K562 (cell line): ENCODE measurements around the gene RER1. TPM values are rescaled to one million over a fixed set of nuclear protein-coding genes. Genes with fewer than 3 reads are reported as not detected.
A peak's percentile ranks its signal among the peaks of the same experiment; 100 is the strongest.

Source experiments
- ATAC-seq: fragments of 200-7000 bp; cut with Tn5 transposase; 3 replicates; pipeline ENCODE4 v1.9.1; 2020; ENCODE audit warnings: moderate library complexity
- BruUV-seq: library from RNA; stranded (reverse); fragments of 400-500 nt; replicated peaks from 2 replicates; lab custom pipeline; 2021; lab: Mats Ljungman, UMichigan
- CTCF ChIA-PET: fragments of 300-600 bp; formaldehyde crosslinking; extraction: SDS; loops from one replicate; lab custom pipeline; 2021; ENCODE audit warnings: low intra/inter-chr PET ratio; lab: Yijun Ruan, JAX
- POLR2A ChIA-PET: fragments of 300-600, 350-650 bp; sonication (Branson Sonifier 250); formaldehyde crosslinking; extraction: SDS; loops from one replicate; lab custom pipeline; 2021; ENCODE audit warnings: antibody characterized with exemption, inconsistent platforms; lab: Yijun Ruan, JAX
- DNase-seq, 4 experiments: peaks; one replicate each; pipeline versions ENCODE4 v3.0.0 to v3.0.0-alpha.2; 2011 to 2018; ENCODE audit warnings: low spot score in 3 of 4, mixed read lengths in 3 of 4; ENCODE audit errors: extremely low read depth in 1 of 4
- FAIRE-seq: peaks from 2 replicates; lab custom pipeline; 2011; peaks lifted over from hg19 to GRCh38; lab: Jason Lieb, UNC
- H2AFZ ChIP-seq: 2 replicates; pipeline ENCODE4 v1.6.0; 2011; ENCODE audit warnings: low read depth, low read length, control low read depth, inconsistent platforms
- H3K27ac ChIP-seq: fragments of 200-600 bp; 3 replicates; pipeline ENCODE4 v1.8.0; 2011; ENCODE audit warnings: low read depth, mild to moderate bottlenecking, control low read depth, inconsistent platforms, low read length, moderate library complexity, mixed read lengths; ENCODE audit errors: extremely low read depth
- H3K27me3 ChIP-seq, 2 experiments: fragments of 300-600 bp in 1 of 2; 2 replicates in 1 of 2; 3 replicates in 1 of 2; pipeline versions ENCODE4 v1.6.0 to v1.8.0; 2011; ENCODE audit warnings: inconsistent platforms in 2 of 2, low read length in 2 of 2, mild to moderate bottlenecking in 1 of 2, mixed read lengths in 1 of 2, moderate library complexity in 1 of 2; ENCODE audit not compliant: control insufficient read depth in 2 of 2, insufficient read depth in 2 of 2
- H3K36me3 ChIP-seq: fragments of 300-600 bp; 3 replicates; pipeline ENCODE4 v1.8.0; 2011; ENCODE audit warnings: mild to moderate bottlenecking, low read length, inconsistent platforms; ENCODE audit not compliant: control insufficient read depth, insufficient read depth
- H3K4me1 ChIP-seq, 2 experiments: fragments of 200-600 bp in 1 of 2; replicated peaks in 1 of 2; 2 replicates in 1 of 2; 3 replicates in 1 of 2; pipeline versions ENCODE4 v1.5.1 to v1.8.0; 2011; ENCODE audit warnings: inconsistent platforms in 2 of 2, low read length in 2 of 2, mild to moderate bottlenecking in 1 of 2, mixed read lengths in 1 of 2, moderate library complexity in 1 of 2; ENCODE audit not compliant: control insufficient read depth in 2 of 2, insufficient read depth in 2 of 2
- H3K4me2 ChIP-seq: 2 replicates; pipeline ENCODE4 v1.6.1; 2011; ENCODE audit warnings: low read length, control low read depth, inconsistent platforms, mixed read lengths; ENCODE audit not compliant: insufficient read depth
- H3K4me3 ChIP-seq: fragments of 200-600 bp; sonication (generic), shearing (Covaris generic); 2 replicates; pipeline ENCODE4 v1.5.1; 2016; ENCODE audit warnings: control low read depth, inconsistent platforms
- H3K79me2 ChIP-seq: fragments of 200-600 bp; 3 replicates; pipeline ENCODE4 v1.8.0; 2011; ENCODE audit warnings: low read length, inconsistent platforms; ENCODE audit not compliant: control insufficient read depth, insufficient read depth
- H3K9ac ChIP-seq, 2 experiments: 2 replicates each; pipeline versions ENCODE4 v1.6.0 to v1.6.1; 2011; ENCODE audit warnings: low read depth in 2 of 2, low read length in 2 of 2, control low read depth in 1 of 2, inconsistent platforms in 1 of 2, mild to moderate bottlenecking in 1 of 2, mixed read lengths in 1 of 2; ENCODE audit not compliant: insufficient read depth in 1 of 2
- H3K9me1 ChIP-seq: one replicate; pipeline ENCODE4 v1.6.0; 2011; ENCODE audit warnings: inconsistent platforms, mild to moderate bottlenecking, low read length, moderate library complexity; ENCODE audit not compliant: control insufficient read depth, insufficient read depth
- H3K9me3 ChIP-seq: replicated peaks from 2 replicates; pipeline ENCODE4 v1.5.1; 2011; ENCODE audit warnings: low read depth, low read length, inconsistent platforms; ENCODE audit not compliant: control insufficient read depth, insufficient read depth
- H4K20me1 ChIP-seq: replicated peaks from 2 replicates; pipeline ENCODE4 v1.6.1; 2011; ENCODE audit warnings: low read length, inconsistent platforms, mixed read lengths; ENCODE audit not compliant: control insufficient read depth, insufficient read depth
- CBX2 ChIP-seq: fragments of 200-600 bp; sonication (generic); IDR thresholded peaks from one replicate; pipeline ENCODE4 v1.6.1; 2012; ENCODE audit warnings: mild to moderate bottlenecking, low read length, inconsistent platforms; ENCODE audit not compliant: insufficient read depth, poor library complexity, severe bottlenecking
- CBX8 ChIP-seq: fragments of 200-600 bp; sonication (generic); IDR thresholded peaks from 2 replicates; pipeline ENCODE4 v1.6.1; 2012; ENCODE audit warnings: borderline replicate concordance, mixed run types, low read depth, mild to moderate bottlenecking, moderate library complexity, mixed read lengths, low read length, control low read depth, inconsistent platforms; ENCODE audit not compliant: poor library complexity, severe bottlenecking; ENCODE audit errors: extremely low read depth
- KLF13 ChIP-seq: fragments of 450-650 bp; IDR thresholded peaks from 2 replicates; pipeline ENCODE4 v1.6.1; 2016; ENCODE audit warnings: missing genetic modification characterization, low read depth, mild to moderate bottlenecking, missing compliant biosample characterization, moderate library complexity, borderline replicate concordance
- RBM15 ChIP-seq: fragments of 200-400 bp; formaldehyde crosslinking; IDR thresholded peaks from 2 replicates; pipeline ENCODE4 v1.6.1; 2018; ENCODE audit warnings: mild to moderate bottlenecking, low read length, moderate library complexity; ENCODE audit not compliant: insufficient read depth
- RERE ChIP-seq: sonication (generic); formaldehyde crosslinking; IDR thresholded peaks from 2 replicates; pipeline ENCODE4 v1.8.0; 2023; ENCODE audit warnings: missing genetic modification reagents, mild to moderate bottlenecking, borderline replicate concordance
- SAFB ChIP-seq: fragments of 200-400 bp; formaldehyde crosslinking; IDR thresholded peaks from 2 replicates; pipeline ENCODE4 v1.6.1; 2017; ENCODE audit warnings: low read depth, low read length, borderline replicate concordance
- SMAD4 ChIP-seq: fragments of 250-450 bp; sonication (Bioruptor Pico); conservative IDR thresholded peaks from 2 replicates; pipeline ENCODE4 v1.8.0; 2021; ENCODE audit warnings: inconsistent platforms, mild to moderate bottlenecking, moderate library complexity
- STAG1 ChIP-seq: sonication (generic); formaldehyde crosslinking; IDR thresholded peaks from 2 replicates; pipeline ENCODE4 v1.5.0; 2020; ENCODE audit warnings: missing genetic modification reagents, borderline replicate concordance
- WGBS: fragments of 100-300 bp; shearing (Covaris generic); methylation state at CpG from one replicate; pipeline ENCODE4 v1.1.6; 2016; ENCODE audit warnings: low coverage, mixed read lengths; ENCODE audit not compliant: insufficient coverage; ENCODE audit errors: missing lambda C conversion rate; 5-methylcytosine and 5-hydroxymethylcytosine counted together
- in situ Hi-C: fragments of 300-500 bp; cut with MboI; formaldehyde crosslinking; loops from 4 replicates; pipeline ENCODE4 v1.15.0; 2018; ENCODE audit warnings: inconsistent platforms, mixed read lengths
- intact Hi-C: fragments of 100-400 bp; cut with micrococcal nuclease; formaldehyde crosslinking; loops from 2 replicates; pipeline ENCODE4 v1.14.2; 2022
- polyA plus RNA-seq, 8 experiments: library from polyadenylated mRNA; depleted of rRNA in 4 of 8; stranded (reverse) in 5 of 8; unstranded in 3 of 8; fragments of >200 nt; fragmentation: Nextera tagmentation in 2 of 8; fragmentation: Illumina TruSeq in 1 of 8; extraction: Ambion mirVana in 2 of 8; extraction: Trizol in 1 of 8; gene quantifications; 2 replicates each; pipeline versions ENCODE4 v1.2.1 to v1.2.3, GENCODE V29; 2011 to 2014; ENCODE audit warnings: inconsistent platforms in 1 of 8, missing spikeins in 1 of 8
- total RNA-seq, 7 experiments: library from RNA; depleted of rRNA in 6 of 7; stranded (reverse); fragments of >200 nt in 6 of 7; fragmentation: Illumina TruSeq in 2 of 7; extraction: Trizol in 2 of 7; gene quantifications; 2 replicates each; pipeline versions ENCODE4 v1.2.1 to v1.2.3, GENCODE V29; 2011 to 2021; ENCODE audit warnings: low replicate concordance in 1 of 7

The RER1 gene
- total and polyA plus RNA-seq, 9 of the 15 experiments (the other 6 are each of a cell fraction or from before 2014, with no cell fraction given), result 19.6 to 354 (median 183) TPM

GRCh38 chr1:2348346-2349325 lies 43.0 kb upstream of the RER1 start (continued):
- TF ChIP-seq KLF13 (tag) (no peak), RBM15 (no peak), SMAD4 (CRISPR knock-in tag) (no peak), SAFB (no peak)

- CTCF ChIA-PET, result no interaction called here
- no peaks in the 10 kb centered on the region for H3K9me3 ChIP-seq
- H3K9me1 ChIP-seq, result no peaks in the 10 kb centered on the region
- peaks cover 0 to 34% of the 10 kb centered on the region in 2 experiments; a peak in 2 of 5 replicates for H3K4me1 ChIP-seq
- DNase-seq (no peak), FAIRE-seq (peak; percentile 29), ATAC-seq (no peak)
- H3K27ac ChIP-seq, result no peak overlapping the region
- BruUV-seq, result no TSS peak
- no peak overlapping the region for H3K9ac ChIP-seq
- intact Hi-C loops, result no loop called here
- H3K36me3 ChIP-seq, result no peaks in the 10 kb centered on the region
- no peaks in the 10 kb centered on the region for H3K79me2 ChIP-seq
- TF ChIP-seq CBX8 (peak; percentile 50), CBX2 (peak; percentile 79), RERE (no peak), STAG1 (CRISPR knock-in tag) (no peak)
- POLR2A ChIA-PET, result no interaction called here
- H3K4me2 ChIP-seq, result no peak overlapping the region
- in situ Hi-C loops, result no loop called here
- WGBS, result 2% methylated on average over 9 of the region's 9 CpGs
- peaks cover 74 to 90% of the 10 kb centered on the region in 2 experiments for H3K27me3 ChIP-seq
- no peak overlapping the region for H2AFZ ChIP-seq
- no peak overlapping the region for H3K4me3 ChIP-seq
- H4K20me1 ChIP-seq, result peaks cover 16% of the 10 kb centered on the region
Observed at GRCh38 chr1:2349806-2350205, 41.8 kb upstream of the RER1 start.
